K562 (cell line): ENCODE measurements around the gene POT1.

Experiments
- ARID2 ChIP-seq: fragments of 450-650 bp; IDR thresholded peaks from 2 replicates; pipeline ENCODE4 v1.6.1; 2017; ENCODE audit warnings: antibody characterized with exemption, mild to moderate bottlenecking
- EZH2 ChIP-seq: IDR thresholded peaks from 2 replicates; pipeline ENCODE4 v1.6.1; 2012; ENCODE audit warnings: low read depth, mild to moderate bottlenecking, inconsistent platforms, low read length, borderline replicate concordance
- MEIS2 ChIP-seq: fragments of 450-650 bp; IDR thresholded peaks from 2 replicates; pipeline ENCODE4 v1.6.1; 2014; ENCODE audit warnings: mild to moderate bottlenecking; ENCODE audit not compliant: partially characterized antibody
- PCBP2 ChIP-seq: fragments of 200-400 bp; formaldehyde crosslinking; IDR thresholded peaks from 2 replicates; pipeline ENCODE4 v1.6.1; 2018; ENCODE audit warnings: low read length, low read depth, mild to moderate bottlenecking, moderate library complexity; ENCODE audit not compliant: poor library complexity, severe bottlenecking
- PML ChIP-seq: IDR thresholded peaks from 2 replicates; pipeline ENCODE4 v1.6.1; 2012; ENCODE audit warnings: low read length, inconsistent platforms
- TGIF2 ChIP-seq: sonication (generic); formaldehyde crosslinking; IDR thresholded peaks from 2 replicates; pipeline ENCODE4 v1.8.1; 2022; ENCODE audit warnings: mild to moderate bottlenecking, missing genetic modification reagents, moderate library complexity
- TRIM28 ChIP-seq: fragments of 450-650 bp; IDR thresholded peaks from 2 replicates; pipeline ENCODE4 v1.6.1; 2017
- ZNF232 ChIP-seq: sonication (generic); formaldehyde crosslinking; IDR thresholded peaks from 2 replicates; pipeline ENCODE4 v1.8.0; 2022; ENCODE audit warnings: mild to moderate bottlenecking, missing genetic modification reagents
- ZNF253 ChIP-seq: fragments of 250-450 bp; sonication (Bioruptor Pico); conservative IDR thresholded peaks from 2 replicates; pipeline ENCODE4 v1.6.1; 2021; ENCODE audit warnings: mild to moderate bottlenecking
- TF ChIP-seq, protein P1 (sequence below), 3 experiments: IDR thresholded peaks in 2 of 3; conservative IDR thresholded peaks in 1 of 3; 2 replicates each; pipeline ENCODE4 v1.5.1; 2011 to 2012; ENCODE audit warnings: low read length in 3 of 3, mild to moderate bottlenecking in 3 of 3, control low read depth in 2 of 3, improper control_type of control experiment in 1 of 3, inconsistent platforms in 1 of 3, low read depth in 1 of 3, mixed read lengths in 1 of 3, moderate library complexity in 1 of 3; ENCODE audit not compliant: insufficient read depth in 2 of 3
- TF ChIP-seq, protein P2 (sequence below), 2 experiments: fragments of 450-650 bp in 1 of 2; sonication (generic) in 1 of 2; formaldehyde crosslinking; conservative IDR thresholded peaks; 2 replicates each; pipeline versions ENCODE4 v1.4.0 to v1.8.1; 2020 to 2022; ENCODE audit warnings: mild to moderate bottlenecking in 1 of 2, missing genetic modification reagents in 1 of 2
- TF ChIP-seq, protein P3 (sequence below): IDR thresholded peaks from 2 replicates; pipeline ENCODE4 v1.6.1; 2016; ENCODE audit warnings: missing genetic modification characterization, missing compliant biosample characterization

DNA sequence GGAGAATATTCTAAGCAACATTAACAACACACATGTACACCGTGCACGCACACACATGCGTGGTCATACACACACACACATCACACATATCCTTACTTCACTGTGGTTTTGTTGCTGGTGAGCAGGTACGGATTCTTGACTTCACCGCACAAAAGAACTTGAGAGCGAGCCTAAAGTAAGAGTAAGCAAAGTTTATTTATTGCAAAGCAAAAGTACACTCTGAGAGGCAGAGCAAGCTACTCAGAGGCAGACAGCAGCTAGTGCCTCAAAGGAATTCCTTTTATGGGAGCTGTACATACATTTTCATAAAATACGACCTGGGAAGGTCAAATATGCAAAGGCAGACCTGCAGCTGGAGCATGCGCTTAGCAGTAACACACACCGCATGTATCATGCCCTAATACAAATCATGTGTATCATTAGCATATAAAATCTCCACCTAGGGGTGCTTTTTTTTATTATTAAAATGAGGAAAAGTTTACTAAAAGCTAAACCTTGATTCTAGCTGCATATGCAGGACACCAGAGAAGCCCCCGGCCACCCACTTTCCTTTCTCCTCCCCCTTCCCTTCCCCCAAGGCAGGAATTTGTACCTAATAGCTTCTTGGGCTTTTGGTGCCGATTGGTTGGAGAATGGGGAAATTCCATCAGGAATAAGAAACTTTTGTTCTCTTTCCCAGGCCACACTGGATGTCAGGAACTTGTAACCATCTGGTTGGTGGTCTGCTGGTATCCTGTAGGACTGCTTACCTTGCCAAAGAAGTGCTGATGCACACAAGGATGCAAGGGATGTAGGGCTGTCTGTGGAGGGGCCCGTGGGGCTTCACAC, 147.5 kb downstream of the POT1 start:
- no peak for TF ChIP-seq ZNF232 (CRISPR knock-in tag)
- TF ChIP-seq, protein P1, sequence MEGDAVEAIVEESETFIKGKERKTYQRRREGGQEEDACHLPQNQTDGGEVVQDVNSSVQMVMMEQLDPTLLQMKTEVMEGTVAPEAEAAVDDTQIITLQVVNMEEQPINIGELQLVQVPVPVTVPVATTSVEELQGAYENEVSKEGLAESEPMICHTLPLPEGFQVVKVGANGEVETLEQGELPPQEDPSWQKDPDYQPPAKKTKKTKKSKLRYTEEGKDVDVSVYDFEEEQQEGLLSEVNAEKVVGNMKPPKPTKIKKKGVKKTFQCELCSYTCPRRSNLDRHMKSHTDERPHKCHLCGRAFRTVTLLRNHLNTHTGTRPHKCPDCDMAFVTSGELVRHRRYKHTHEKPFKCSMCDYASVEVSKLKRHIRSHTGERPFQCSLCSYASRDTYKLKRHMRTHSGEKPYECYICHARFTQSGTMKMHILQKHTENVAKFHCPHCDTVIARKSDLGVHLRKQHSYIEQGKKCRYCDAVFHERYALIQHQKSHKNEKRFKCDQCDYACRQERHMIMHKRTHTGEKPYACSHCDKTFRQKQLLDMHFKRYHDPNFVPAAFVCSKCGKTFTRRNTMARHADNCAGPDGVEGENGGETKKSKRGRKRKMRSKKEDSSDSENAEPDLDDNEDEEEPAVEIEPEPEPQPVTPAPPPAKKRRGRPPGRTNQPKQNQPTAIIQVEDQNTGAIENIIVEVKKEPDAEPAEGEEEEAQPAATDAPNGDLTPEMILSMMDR (IDR thresholded peaks at IDR 0.05 in 2 of 3, conservative IDR thresholded peaks at IDR 0.05 in 1 of 3; ENCODE audit: insufficient read depth in 2 of 3, low read depth in 1 of 3, low read length in 3 of 3), result no peak
- TF ChIP-seq, protein P2, sequence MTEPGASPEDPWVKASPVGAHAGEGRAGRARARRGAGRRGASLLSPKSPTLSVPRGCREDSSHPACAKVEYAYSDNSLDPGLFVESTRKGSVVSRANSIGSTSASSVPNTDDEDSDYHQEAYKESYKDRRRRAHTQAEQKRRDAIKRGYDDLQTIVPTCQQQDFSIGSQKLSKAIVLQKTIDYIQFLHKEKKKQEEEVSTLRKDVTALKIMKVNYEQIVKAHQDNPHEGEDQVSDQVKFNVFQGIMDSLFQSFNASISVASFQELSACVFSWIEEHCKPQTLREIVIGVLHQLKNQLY (CRISPR knock-in tag; conservative IDR thresholded peaks at IDR 0.05), result no peak
- TF ChIP-seq ARID2, result no peak
- no peak for TF ChIP-seq TRIM28
- no peak for TF ChIP-seq PML
- TF ChIP-seq ZNF253 (CRISPR knock-in tag), result no peak
- no peak for TF ChIP-seq PCBP2
- no peak for TF ChIP-seq MEIS2
- TF ChIP-seq, protein P3, sequence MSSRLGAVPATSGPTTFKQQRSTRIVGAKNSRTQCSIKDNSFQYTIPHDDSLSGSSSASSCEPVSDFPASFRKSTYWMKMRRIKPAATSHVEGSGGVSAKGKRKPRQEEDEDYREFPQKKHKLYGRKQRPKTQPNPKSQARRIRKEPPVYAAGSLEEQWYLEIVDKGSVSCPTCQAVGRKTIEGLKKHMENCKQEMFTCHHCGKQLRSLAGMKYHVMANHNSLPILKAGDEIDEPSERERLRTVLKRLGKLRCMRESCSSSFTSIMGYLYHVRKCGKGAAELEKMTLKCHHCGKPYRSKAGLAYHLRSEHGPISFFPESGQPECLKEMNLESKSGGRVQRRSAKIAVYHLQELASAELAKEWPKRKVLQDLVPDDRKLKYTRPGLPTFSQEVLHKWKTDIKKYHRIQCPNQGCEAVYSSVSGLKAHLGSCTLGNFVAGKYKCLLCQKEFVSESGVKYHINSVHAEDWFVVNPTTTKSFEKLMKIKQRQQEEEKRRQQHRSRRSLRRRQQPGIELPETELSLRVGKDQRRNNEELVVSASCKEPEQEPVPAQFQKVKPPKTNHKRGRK, result no peak
- no peak for TF ChIP-seq TGIF2
- no peak for TF ChIP-seq EZH2
